ENCODE data around the gene SCFD1.
"Not testable (repeated sequence)": the region's sequence is repeated elsewhere in the genome, so short reads cannot be mapped to it uniquely, and the experiment has no call there.

SCFD1 gene

DNA sequence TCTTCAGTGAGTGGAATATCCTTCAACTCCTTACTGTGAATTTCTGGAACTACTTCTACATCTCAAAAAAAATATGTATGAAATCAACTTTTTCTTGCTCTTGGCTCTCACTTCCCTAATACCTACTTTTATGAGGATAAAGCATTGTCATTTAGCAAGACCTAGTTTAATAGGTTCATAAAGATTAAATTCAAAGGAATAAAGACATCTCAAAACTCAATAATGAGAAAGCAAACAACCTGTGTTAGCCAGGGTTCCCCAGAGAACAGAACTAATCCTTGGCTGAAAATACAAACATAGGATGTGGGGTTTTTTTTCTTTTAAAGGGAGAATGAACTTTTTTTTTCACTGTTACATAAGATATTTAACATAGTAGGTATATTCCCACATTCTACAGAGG lies 57.9 kb downstream of the SCFD1 start:
- DNase-seq = no peak

DNA sequence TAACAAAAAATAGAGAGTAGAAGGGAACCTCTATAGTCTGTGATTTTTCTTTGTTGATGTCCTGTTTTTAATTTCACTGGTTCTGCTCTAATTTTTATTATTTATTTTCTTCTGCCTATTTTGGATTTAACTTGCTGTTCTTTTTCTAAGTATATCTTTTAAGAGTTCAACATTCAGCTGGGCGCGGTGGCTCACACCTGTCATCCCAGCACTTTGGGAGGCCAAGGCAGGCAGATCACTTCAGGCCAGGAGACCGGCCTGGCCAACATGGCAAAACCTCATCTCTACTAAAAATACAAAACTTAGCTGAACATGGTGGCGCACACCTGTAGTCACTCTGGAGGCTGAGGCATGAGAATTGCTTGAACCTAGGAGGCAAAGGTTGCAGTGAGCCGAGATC lies 58.7 kb downstream of the SCFD1 start:
- not testable (repeated sequence) for DNase-seq

DNA sequence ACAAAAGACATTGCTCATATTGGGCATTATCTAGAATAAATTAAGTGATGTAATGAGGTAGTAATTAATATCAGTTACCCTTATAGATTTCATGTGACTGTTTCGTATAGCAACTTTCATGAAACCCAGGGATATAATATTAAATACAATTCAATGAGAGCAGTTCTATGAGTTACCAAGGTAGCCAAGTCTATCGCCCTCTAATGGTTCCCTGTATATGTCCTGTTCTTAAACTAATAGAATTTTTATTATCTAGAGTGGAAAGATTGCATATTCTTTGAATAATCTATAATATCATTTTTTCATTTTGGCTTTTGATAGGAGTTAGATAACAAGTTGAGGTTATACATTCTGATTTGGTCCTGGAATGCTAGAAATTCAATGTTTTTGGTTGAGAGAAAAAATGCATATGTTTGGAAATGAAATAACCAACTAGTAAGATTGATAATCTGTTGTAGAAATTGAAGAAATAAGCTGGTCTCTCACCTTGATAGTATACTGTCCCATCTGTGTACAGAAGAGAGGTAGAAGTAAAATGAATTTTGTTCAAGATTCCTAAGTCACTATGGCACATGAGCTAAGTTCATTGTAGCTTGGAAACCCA lies 59.7 kb downstream of the SCFD1 start:
- DNase-seq = no peak

DNA sequence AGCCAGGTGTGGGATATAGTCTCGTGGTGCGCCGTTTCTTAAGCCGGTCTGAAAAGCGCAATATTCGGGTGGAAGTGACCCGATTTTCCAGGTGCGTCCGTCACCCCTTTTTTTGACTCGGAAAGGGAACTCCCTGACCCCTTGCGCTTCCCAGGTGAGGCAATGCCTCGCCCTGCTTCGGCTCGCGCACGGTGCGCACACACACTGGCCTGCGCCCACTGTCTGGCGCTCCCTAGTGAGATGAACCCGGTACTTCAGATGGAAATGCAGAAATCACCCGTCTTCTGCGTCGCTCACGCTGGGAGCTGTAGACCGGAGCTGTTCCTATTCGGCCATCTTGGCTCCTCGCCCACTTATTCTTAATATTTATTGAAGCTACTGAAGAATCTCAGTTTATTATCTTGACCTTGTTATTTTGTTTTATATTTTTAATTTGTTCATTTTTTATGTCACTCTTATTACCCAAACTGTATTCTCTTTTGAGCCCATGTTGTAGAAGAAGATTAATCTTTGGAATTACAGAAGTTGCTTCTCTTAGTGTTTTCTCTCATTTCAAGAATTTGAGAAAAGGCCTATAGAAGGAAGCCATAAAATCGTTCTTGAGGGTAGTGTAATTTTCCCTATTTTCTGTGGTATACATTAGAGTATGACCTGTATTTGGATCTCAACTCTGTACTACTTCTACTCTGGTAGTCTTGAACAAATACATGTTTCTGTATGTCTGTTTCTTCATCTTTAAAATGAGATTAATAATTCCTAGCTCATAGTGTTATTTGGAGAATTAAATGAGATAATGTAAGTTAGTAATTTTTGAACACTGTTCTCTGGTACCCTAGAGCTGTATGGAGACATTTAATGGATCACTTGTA lies 68.6 kb downstream of the SCFD1 start:
- peak; percentile 68 for DNase-seq

DNA sequence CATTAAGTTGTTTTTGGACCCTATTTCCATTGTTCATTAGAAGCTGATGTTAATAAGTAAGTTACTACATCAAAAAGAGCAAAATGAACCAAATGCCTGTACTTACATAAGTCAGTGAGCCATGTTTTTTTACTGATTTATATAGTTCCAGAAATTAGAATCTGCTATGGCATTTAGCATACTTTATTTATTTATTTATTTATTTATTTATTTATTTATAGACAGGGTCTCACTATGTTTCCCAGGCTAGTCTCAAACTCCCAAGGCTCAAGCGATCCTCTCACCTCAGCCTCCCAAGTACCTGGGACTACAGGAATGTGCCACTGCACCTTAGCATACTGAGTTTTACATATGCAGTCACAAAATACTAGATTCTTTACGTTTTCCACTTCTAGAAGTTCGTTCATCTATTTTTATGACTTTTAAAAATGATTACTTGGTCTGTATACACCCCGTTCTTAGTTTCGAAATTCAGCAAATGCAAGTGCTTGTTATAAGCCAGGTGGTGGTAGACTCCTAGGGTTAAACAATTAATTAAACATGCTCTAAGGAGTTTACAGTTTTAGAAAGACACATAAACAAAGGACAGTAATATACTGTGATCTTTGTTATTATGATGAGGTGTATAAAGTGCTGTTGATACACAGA lies 69.8 kb downstream of the SCFD1 start:
- DNase-seq = no peak

DNA sequence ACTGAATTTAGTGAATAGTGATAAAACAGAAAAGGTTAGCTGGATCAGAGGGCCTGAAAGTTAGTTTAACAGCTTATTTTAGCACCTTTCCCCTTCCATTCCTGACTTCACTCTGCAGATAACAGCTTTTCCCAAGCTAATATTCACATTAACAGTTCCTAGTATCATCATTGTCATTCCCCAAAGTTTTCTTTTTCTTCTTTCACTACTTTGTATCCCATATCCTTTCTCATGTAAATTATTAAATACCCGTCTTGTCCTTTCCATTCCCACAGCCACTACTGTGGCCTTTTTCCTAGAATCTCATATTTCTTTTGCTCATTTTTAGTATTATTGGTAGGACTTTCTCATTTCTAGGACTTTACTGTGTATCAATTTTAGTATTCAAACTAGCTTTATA lies 70.5 kb downstream of the SCFD1 start:
- no peak for DNase-seq

DNA sequence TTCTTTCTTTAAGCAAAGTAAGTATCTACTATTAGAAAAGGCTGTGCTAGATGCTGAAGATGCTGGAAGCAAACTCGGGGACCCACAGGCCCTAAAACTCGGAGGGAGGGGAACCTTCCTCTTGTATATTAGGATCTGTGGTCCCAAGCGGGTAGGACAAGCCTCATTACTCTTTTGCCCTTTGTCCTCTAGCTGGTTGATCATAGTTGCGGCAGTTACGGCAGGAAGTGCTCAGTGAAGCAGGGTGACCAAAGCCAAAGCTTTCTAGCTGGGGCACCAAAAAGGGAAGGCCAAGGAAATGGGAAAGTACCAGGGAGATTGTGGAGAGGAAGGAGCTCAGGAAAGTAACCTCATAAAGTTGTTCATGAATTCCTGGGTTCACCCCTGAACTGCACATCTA lies 76.3 kb downstream of the SCFD1 start:
- no peak for DNase-seq

DNA sequence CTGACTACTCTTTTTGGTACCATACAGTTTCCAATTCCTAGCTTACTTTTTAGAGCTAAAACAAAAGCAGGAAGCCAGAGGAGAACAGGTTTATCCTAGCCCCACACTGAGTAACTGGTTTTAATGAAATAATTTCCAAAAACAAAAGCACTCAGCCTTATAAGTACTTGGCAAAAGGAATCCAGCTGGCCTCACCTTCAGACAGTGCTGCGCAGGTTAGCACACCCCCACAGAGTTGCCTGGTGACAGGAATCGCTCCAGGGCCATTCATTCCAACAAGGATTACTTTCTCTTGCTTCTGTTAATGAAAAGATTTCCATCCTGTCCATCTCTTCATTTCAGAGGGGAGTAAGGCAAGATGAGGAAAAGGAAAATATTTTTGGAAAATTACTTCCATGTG lies 84.6 kb downstream of the SCFD1 start:
- DNase-seq = no peak

DNA sequence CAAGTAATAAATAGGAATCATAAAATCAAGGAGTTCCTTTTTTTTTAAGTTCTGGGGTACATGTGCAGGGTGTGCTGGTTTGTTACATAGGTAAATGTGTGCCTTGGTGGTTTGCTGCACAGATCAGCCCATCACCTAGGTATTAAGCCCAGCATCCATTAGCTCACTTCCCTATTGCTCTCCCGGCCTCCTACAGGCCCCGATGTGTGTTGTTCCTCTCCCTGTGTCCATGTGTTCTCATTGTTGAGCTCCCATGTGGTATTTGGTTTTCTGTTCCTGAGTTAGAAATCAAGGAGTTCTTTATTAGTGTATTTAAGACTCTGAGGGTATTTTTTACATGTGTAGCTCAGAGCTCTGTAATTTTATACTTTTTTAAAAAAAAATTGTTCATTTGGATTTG lies 86.0 kb downstream of the SCFD1 start:
- DNase-seq = no peak

DNA sequence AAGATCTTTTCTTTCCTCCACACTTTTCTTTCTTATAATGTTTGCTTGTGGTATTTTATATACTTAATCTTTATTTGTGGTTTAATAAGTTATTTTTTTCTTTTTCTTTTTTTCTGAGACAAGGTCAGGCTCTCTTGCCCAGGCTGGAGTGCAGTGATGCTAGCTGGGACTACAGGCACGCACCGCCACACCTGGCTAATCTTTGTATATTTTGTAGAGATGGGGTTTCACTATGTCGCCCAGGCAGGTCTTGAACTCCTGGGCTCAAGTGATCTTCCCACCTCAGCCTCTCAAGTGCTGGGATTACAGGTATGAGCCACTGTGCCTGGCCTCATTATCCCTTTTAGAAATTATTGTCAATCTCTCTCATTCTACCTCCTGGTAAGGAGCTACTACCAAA lies 87.1 kb downstream of the SCFD1 start:
- no peak for DNase-seq

DNA sequence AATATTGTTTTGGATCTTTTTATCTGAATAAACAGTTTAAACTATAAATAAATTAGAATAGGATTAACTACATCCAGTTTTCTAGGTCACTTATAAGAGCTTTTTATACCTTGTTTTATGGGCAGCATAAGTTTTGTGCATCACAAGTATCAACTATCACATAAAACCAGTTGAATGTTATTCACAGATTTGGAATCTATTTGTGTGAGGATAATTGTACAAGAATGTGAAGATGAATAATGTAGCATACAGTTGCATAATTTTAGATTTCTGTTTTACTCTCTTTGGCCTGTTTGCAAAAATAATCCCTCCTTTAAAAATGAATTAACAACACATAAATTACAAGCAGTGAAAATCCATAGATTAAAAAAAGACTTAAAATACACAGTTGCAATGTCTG lies 88.8 kb downstream of the SCFD1 start:
- no peak for DNase-seq

DNA sequence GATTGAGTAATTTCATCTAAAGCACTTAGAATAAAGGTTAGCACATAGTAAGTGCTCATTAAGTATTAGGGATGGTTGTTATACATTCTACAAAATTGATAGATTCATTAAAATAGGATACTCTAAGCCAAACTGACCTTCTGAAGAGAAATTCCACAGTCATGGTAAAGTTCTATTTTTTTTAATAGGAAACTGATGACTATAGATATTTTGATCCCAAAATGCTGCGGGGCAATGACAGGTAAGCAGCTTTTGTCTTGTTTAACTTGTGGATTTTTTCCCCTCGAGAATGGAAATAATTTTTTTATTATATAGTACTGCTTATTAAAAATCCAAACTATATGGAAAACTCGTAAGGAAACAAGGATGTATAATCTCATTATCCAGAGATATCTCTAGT lies 97.0 kb downstream of the SCFD1 start:
- DNase-seq = no peak

DNA sequence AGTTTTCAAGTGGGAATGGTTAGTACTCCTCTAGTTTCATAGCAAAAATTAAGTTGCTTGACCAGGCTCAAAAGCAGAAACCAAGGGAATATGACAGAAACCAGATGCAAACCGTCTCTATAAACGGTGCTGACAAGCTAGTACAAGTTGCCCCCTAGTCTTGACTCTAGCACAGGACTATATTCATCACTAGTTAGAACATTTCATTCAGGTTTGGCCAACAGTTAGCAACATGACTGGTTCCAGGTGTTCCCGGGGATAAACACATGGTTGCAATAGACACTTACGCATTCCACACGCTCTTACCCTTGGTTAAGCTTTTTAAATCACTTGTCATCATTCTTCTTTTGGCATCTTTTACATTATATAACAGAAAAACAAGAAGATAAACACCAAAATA lies 103.6 kb downstream of the SCFD1 start:
- no peak for DNase-seq

DNA sequence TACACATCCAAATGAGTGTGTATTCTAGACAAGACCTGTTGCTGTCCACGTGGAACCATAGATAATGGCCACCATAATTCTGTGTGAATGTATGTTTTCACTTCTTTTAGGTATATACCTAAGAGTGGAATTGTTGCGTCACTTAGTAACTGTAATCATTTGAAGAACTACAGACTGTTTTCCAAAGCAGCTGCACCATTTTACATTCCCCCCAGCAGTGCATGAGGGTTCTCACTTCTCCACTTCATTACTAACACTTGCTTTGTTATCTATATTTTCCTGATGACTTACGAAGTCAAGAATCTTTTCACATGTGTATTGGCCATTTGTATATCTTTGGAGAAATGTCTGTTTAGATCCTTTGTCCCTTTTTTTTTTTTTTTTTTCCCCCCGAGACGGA lies 106.4 kb downstream of the SCFD1 start:
- no peak for DNase-seq

DNA sequence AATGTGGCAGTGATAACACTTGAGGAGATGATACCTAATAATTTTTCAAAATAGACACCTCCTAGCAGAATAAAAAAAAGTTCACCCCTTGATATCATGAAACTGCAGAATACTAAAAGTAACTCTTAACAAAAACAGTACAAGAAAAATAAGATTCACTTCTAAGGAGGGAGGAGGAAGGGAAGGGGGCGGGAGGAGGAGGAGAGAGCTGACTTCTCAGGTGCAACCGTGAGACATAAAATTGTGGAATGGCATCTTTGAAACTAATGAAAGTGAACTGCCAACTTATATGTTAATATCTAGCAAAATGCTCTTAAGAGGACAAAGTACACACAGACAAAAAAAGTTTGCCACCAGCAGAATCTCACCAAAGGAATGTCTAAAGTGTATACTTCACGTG lies 115.8 kb downstream of the SCFD1 start:
- DNase-seq = no peak

DNA sequence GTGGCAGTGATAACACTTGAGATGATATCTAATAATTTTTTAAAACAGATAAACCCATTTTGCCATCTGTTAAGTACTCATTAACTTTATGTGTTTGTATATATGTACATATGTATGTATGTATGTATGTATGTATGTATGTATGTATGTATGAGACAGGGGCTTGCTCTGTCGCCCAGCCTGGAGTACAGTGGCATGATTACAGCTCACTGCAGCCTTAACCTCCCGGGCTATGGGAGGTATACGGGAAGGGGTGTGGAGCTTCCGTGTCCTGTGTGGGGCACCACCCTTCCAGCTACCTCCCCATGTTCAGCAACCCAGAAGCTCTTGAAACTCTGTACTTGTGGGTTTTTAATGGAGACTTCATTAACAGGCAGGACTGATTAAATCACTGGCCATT lies 116.9 kb downstream of the SCFD1 start:
- no peak for DNase-seq

DNA sequence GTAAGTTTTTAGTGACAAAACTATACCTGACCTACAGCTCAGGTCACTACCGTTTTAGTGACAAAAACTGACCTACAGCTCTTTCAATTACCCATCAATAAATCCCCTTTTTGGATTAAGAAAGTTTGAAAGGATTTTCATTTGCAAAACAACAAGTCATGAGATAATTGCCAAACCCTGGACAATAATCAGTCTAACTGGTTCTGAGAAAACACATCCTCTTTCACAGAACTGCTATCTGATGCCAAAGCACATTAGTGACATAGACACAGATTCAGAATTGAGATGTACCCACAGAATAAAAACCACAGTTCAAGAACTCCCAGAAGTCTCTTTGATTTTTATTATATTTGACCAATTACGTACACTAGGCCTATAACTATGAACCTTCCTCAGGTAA lies 126.2 kb downstream of the SCFD1 start:
- DNase-seq = no peak

DNA sequence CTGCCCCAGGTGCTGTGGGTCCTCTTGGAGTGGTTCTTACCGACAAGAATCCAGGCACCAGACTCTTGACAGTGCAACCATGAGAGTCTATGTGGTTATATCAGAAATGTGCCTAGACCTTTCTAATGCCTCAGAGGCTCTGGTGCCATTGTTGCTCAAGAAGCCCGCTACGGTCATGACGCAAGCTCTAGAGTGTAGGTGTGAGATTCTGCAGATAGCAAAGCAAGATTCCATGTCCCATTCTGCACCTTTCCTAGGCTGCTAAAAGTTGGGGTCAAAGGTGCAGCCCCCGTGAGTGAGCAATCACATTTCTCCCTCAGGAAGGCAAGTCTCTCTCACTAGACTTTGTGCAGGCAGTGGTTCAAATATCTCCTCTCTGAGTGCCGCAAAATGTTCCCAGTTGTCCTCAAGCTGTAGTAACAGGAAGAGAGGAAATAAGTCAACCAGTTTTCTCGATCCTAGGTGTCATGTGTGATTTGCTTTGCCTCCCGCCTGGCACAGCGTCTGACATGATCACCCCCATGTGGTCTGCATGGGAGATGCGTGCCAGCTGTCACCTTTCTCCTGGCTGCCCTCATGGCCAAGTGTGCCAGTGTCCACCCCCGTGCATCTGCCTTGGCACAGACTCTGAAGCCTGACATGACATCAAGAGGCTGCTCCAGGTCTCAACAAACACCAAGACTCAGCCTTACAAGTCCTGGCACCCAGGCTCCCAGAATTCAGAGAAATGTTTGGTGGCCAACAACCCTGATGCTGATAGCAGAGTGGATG lies 129.7 kb downstream of the SCFD1 start:
- no peak for DNase-seq

DNA sequence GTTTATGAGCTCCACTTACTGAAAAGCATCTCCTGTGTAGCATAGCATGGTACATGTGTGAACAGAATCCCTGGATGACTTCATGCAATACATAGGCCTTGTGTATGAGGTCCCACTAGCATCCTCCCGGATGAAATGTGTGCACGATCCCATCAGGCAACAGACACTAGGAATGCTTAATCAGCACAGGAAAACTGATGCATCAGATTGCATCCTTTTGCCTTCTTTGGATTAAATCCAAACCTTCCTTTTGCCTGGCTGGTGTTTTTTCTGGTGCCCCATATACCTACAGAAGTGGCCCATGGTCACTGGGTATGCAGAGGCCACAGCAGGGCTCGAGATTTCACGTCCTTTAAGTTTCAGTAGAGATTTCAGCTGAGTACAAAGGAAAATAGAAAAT lies 131.3 kb downstream of the SCFD1 start:
- DNase-seq = no peak

DNA sequence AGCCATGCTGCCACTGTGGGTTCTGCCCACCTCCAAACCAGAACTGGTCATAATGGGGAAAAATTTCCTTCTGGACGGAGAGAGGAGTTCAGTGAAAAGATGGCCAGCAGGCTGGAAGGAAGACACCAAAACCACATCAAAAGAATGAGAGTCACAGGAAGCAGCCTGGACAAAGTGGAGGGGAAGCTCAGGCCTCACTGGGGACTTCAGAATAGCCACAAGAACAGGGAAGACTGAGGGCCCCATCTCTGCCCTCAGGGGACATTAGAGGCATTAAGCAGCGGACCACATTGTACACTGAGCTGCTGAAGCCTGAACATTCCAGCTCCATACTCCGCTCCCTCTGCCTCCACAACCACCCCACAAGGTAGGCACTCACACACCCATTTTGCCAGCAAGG lies 132.7 kb downstream of the SCFD1 start:
- no peak for DNase-seq

DNA sequence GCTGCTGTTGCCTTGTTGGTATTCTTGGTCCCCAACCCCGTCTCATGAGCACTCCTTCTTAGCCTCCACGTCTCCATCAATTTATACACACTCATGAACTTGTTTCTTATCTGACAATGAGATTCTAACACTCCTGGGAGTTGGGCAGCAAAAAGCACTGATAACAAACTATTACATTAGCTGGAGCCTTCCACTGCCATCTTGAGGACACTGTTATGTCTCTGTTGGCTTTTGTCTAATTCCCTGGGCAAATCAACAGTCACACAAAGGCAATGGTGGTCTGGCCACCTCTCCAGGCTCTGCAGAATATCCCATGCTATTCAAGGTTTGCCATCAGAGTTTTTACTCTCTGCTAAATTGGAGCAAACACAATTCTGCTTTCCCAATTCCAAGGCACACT lies 134.5 kb downstream of the SCFD1 start:
- DNase-seq = no peak

DNA sequence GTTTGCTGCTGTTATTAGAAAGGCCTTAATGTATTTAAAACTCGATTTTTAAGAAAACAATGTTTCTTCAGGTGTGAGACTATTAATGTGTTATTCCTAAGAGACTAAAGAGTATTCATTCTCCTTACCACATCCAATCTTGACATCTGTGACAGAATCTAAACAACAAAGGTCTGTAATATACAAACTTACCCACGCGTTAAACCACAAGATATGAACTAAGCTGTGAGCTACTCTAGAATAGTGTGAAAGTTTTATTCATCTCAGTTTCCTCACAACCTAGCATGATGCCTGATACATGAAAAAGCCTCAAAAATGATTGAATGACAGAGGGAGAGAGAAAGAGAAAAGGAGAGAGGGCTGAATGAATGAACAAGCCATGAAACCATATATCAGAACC lies 135.0 kb downstream of the SCFD1 start:
- no peak for DNase-seq

All from activated effector memory CD4-positive, alpha-beta T cell treated with anti-CD3 and anti-CD28 coated beads, Interleukin-2, amount 50 U/mL, for 16 hours (primary cell).